ENCODE data around the gene CAMTA1.

DNA sequence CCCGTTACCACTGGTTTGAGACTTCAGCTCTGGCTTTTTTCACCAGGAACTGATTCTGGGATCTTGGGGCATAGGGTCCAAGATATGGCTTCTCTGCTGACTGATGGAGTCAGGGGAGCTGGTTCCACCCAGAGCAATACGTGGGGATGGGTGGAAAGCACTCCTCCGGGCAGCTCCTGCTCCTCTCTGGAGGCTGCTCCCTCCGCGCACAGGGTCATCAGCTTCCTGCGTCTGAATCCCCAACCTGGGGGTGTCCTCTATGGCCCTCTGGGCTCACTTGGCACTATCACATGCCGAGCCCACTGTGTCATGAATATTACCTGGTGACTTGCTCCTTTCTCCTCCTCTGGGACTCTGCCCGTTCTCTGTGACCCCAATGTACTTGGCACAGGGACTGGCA lies 580.5 kb downstream of the CAMTA1 start:
- TF ChIP-seq CTCF (IDR thresholded peaks at IDR 0.05): no peak
- TF ChIP-seq POLR2AphosphoS5 (IDR thresholded peaks at IDR 0.05; ENCODE audit: insufficient read depth in 1 of 2, low read depth in 1 of 2): no peak
